Cardiac atrium fibroblast (primary cell): ENCODE measurements around the gene SEC14L3. TPM values are rescaled to one million over a fixed set of nuclear protein-coding genes. Genes with fewer than 3 reads are reported as not detected.

Experiments
- total RNA-seq: library from RNA; depleted of rRNA; stranded (reverse); fragments of >200 nt; gene quantifications from 2 replicates; pipeline ENCODE4 v1.2.3, GENCODE V29; 2015

Gene SEC14L3
- not detected in 2 replicates for total RNA-seq

DNA sequence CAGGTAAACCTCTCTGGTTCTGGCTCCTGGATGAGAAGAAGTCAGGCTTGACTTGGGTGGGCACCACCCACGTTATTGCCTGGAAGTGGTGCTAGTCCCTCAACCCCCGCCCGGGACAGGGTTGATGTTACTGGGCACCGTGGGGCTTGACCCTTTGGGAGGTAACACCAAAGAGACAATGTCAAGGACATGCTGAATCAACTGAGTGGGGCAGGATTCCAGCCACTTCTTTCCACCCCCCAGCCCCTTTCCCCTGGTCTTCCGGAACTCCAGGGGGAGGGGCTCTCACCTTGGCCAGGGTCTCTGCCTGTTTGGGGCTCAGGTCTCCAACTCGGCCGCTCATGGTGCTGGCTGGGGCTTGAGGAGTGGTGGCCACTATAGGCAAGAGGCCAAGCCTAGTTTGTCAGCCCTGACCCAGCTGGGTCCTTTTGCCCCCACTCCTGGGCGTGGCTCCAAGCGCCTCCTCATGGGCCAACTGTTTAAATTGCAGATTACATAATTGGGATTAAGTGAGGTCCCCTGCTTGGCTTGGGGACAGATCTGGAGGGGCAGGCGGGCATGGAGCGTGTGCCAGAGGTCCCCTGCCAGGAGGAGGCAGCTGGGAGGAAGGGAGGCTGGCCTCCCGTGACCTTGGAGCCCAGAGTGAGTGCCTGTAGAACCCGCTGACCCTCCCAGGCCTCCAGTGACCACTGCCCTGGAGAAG, at the start of gene SEC14L3:
Gene SEC14L3 (minus strand): TSS at position 402 of the 703 bp plus-strand sequence. CDS start 59 bp downstream, at position 343.

DNA sequence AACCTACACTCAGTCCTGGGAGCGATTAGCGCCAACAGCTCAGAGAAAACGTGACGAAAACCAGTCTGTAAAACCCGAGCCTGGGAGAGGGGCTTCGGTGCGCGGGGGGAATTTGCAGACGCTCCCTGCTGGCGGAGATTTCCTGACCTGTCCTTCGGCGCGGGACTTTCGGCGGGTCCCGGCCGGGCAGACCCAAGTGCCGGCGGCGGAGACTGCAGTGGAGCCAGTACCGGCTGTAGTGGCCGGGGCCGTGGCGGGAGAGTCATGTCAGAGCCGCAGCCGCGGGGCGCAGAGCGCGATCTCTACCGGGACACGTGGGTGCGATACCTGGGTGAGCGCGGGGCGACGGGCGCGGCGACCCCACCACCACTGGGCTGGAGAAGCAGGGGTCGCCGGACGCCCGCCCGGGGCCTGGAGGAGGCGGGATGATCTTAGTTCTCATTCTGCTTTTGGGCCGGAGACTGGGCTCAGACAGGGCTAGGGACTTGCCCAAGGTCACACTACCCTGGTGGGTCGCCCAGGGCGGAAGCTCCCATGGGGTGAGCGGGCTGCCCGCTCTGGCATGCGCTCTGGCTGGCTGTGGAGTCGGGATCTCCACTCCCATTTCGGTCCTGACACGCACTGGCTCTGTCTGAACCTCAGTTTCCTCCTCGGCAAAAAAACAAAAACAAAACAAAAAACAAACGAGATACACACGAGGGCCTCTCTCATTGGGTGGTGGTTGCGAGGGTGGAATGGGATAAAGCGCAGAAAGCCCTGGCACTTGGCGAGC, 46.0 kb downstream of the SEC14L3 start, which contains the start of gene MTFP1:
Gene MTFP1 (plus strand): TSS at position 153 of the 772 bp plus-strand sequence. CDS start 112 bp downstream, at position 265.

Other genes with a start within 250 kb of the SEC14L3 start
- 2.0 and 9.7 TPM in 2 replicates for gene LIF, start 225.3 kb downstream of the SEC14L3 start, total RNA-seq
- not detected in 2 replicates for gene OSM, start 205.2 kb downstream of the SEC14L3 start, total RNA-seq
- 19.1 and 20.8 TPM in 2 replicates for gene CASTOR1, start 182.5 kb downstream of the SEC14L3 start, total RNA-seq
- gene TBC1D10A, start 145.1 kb downstream of the SEC14L3 start, total RNA-seq = 15.1 and 23.5 TPM in 2 replicates
- 16.1 and 25.1 TPM in 2 replicates for gene SF3A1, start 115.1 kb downstream of the SEC14L3 start, total RNA-seq
- gene CCDC157, start 115.0 kb downstream of the SEC14L3 start, total RNA-seq = 2.0 and 2.9 TPM in 2 replicates
- gene RNF215, start 84.6 kb downstream of the SEC14L3 start, total RNA-seq = 14.8 and 31.3 TPM in 2 replicates
- 24.6 and 38.6 TPM in 2 replicates for gene SEC14L2, start 75.0 kb downstream of the SEC14L3 start, total RNA-seq
- 15.0 and 20.3 TPM in 2 replicates for gene MTFP1, start 46.2 kb downstream of the SEC14L3 start, total RNA-seq
- 0.49 TPM in 1 of 2 replicates, not detected in the other for gene SEC14L4, start 33.7 kb upstream of the SEC14L3 start, total RNA-seq
- not detected in 2 replicates for gene SEC14L6, start 74.7 kb upstream of the SEC14L3 start, total RNA-seq
- gene GAL3ST1, start 102.6 kb upstream of the SEC14L3 start, total RNA-seq = not detected in 2 replicates
- gene PES1, start 119.9 kb upstream of the SEC14L3 start, total RNA-seq = 84.7 and 90.6 TPM in 2 replicates
- gene TCN2, start 135.2 kb upstream of the SEC14L3 start, total RNA-seq = 17.5 and 34.8 TPM in 2 replicates
- gene SLC35E4, start 163.8 kb upstream of the SEC14L3 start, total RNA-seq = 9.0 and 9.1 TPM in 2 replicates
- gene DUSP18, start 195.9 kb upstream of the SEC14L3 start, total RNA-seq = 2.3 and 2.9 TPM in 2 replicates
- gene OSBP2, start 222.9 kb upstream of the SEC14L3 start, total RNA-seq = 0.65 and 1.6 TPM in 2 replicates